ENCODE measurements around the gene COX17.
A peak's percentile ranks its signal among the peaks of the same experiment; 100 is the strongest.

COX17 gene

DNA sequence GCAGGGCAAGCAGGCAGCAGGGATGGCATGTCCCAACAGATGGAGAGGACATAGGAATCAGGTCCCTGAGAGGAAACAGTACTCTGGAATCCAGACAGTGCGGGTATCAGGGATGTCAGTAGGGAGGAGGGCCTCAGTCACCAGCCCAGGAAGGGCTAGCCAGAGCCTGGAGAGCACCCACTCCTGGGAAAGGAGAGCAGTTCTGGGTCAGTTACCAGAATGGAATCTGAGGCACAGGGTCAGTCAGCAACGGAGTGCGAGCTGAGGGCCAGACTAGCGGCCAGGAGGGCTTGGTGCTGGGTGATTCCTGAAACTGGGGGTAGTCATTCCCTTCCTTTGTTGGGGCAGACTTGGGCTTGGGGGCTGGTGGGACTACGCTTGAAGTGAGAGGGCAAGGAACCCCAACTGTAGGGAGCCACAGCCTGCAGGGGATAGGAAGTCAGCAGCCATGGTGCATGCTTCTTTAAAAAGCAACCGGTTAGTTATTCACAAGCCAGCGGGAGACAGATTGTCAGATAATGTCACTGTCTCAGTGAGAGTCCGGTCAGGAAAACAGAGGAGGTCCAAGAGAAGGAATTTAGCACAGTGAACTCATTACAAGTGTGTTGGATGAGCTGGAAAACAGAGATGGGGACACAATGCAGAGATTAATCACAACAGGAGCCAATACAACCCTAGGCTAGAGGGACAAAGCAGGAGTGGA is 51.6 kb downstream of the COX17 start:
- H3K27me3 ChIP-seq (ENCODE audit: control insufficient read depth, insufficient read depth, low read length): no peaks in the 10 kb centered on the region
- TF ChIP-seq, protein P1, sequence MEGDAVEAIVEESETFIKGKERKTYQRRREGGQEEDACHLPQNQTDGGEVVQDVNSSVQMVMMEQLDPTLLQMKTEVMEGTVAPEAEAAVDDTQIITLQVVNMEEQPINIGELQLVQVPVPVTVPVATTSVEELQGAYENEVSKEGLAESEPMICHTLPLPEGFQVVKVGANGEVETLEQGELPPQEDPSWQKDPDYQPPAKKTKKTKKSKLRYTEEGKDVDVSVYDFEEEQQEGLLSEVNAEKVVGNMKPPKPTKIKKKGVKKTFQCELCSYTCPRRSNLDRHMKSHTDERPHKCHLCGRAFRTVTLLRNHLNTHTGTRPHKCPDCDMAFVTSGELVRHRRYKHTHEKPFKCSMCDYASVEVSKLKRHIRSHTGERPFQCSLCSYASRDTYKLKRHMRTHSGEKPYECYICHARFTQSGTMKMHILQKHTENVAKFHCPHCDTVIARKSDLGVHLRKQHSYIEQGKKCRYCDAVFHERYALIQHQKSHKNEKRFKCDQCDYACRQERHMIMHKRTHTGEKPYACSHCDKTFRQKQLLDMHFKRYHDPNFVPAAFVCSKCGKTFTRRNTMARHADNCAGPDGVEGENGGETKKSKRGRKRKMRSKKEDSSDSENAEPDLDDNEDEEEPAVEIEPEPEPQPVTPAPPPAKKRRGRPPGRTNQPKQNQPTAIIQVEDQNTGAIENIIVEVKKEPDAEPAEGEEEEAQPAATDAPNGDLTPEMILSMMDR (IDR thresholded peaks at IDR 0.05): no peak
- H3K9ac ChIP-seq: no peak overlapping the region
- H3K36me3 ChIP-seq (ENCODE audit: control insufficient read depth, insufficient read depth, low read length): no peaks in the 10 kb centered on the region
- H3K9me3 ChIP-seq (ENCODE audit: control insufficient read depth, low read length): no peaks in the 10 kb centered on the region
- H3K4me2 ChIP-seq (ENCODE audit: low read length): no peak overlapping the region
- peaks cover 51% of the 10 kb centered on the region for H3K4me1 ChIP-seq
- H3K79me2 ChIP-seq: no peaks in the 10 kb centered on the region
- no peak overlapping the region for H3K4me3 ChIP-seq (ENCODE audit: low read depth, low read length)
- peak overlapping the region; percentile 75 for H2AFZ ChIP-seq
- H3K27ac ChIP-seq: peak overlapping the region; percentile 72

DNA sequence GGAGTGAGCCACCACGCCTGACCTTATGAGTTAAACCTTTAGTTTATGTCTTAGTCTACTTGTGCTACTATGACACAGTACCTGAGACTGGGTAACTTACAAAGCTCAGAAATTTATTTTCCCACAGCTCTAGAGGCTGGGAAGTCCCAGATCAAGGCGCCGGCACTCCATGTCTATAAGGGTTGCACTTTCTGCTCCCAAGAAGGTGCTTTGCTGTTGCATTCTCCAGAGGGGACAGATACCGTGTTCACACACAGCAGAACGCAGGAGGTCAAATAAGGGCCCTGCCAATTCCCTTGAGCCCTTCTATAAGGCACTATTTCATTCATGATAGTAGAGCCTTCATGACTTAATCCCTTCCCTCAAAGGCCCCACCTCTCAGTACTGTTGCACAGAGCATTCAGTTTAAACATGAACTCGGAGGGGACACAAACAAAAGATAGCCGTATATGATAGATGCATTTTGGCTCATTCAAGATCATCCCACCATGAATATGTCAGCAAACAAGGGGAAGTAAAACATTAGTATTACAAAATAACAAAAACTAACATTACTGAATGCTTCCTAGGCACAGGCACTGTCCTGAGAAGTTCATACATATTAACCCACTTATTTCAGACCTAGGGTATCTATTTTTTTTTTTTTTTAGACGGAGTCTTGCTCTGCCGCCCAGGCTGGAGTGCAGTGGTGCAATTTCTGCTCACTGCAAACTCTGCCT is 53.0 kb downstream of the COX17 start:
- Histone ChIP-seq H3K4me3 (ENCODE audit: low read depth, low read length) (no peak overlapping the region), H3K4me2 (ENCODE audit: low read length) (no peak overlapping the region), H2AFZ (no peak overlapping the region), H3K4me1 (peaks cover 60% of the 10 kb centered on the region), H3K27me3 (ENCODE audit: control insufficient read depth, insufficient read depth, low read length) (no peaks in the 10 kb centered on the region), H3K9me3 (ENCODE audit: control insufficient read depth, low read length) (no peaks in the 10 kb centered on the region), H3K79me2 (no peaks in the 10 kb centered on the region), H3K27ac (no peak overlapping the region), H3K36me3 (ENCODE audit: control insufficient read depth, insufficient read depth, low read length) (no peaks in the 10 kb centered on the region), H3K9ac (no peak overlapping the region)
- TF ChIP-seq, protein P1 (IDR thresholded peaks at IDR 0.05): no peak

DNA sequence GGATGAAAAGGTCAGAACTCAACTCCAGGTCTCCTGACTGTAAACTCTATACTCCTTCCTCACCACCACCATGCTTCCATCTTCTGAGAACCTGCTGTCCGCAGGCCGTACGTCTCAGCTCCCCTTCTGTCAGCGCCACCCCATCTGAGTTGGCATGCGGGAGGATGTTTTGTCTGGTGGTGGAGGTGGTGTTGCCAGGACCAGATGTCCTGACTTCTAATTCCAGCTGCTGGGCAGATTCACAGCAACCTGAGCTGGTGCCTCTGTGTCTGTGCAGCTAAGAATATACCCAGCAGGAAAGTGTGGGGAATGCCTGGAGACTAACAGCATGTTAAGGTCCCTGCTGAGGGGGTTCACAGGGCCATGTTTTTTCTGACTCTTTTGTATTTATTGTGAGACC is 56.3 kb downstream of the COX17 start:
- Histone ChIP-seq H3K79me2 (no peaks in the 10 kb centered on the region), H3K4me3 (ENCODE audit: low read depth, low read length) (no peak overlapping the region), H3K36me3 (ENCODE audit: control insufficient read depth, insufficient read depth, low read length) (no peaks in the 10 kb centered on the region), H2AFZ (peak overlapping the region; percentile 73), H3K4me2 (ENCODE audit: low read length) (no peak overlapping the region), H3K9me3 (ENCODE audit: control insufficient read depth, low read length) (no peaks in the 10 kb centered on the region), H3K27ac (peak overlapping the region; percentile 89), H3K9ac (no peak overlapping the region), H3K27me3 (ENCODE audit: control insufficient read depth, insufficient read depth, low read length) (no peaks in the 10 kb centered on the region), H3K4me1 (peaks cover 58% of the 10 kb centered on the region)
- TF ChIP-seq, protein P1 (IDR thresholded peaks at IDR 0.05): no peak

Measured in parathyroid adenoma (tissue), 2 donors.